Testis (tissue), 2 donors: Measurements from ENCODE around the gene KIAA0513.

ENCODE experiments used
- POLR2A ChIP-seq: fragments of 450-650 bp; IDR thresholded peaks from one replicate; pipeline ENCODE4 v1.6.1; 2017; ENCODE audit warnings: antibody characterized with exemption, mild to moderate bottlenecking, moderate library complexity
- TF ChIP-seq, protein P1 (sequence below), 3 experiments: fragments of 450-650 bp in 2 of 3; fragments of 200-600 bp in 1 of 3; sonication (generic) in 1 of 3; IDR thresholded peaks; one replicate each; pipeline ENCODE4 v1.5.1; 2016 to 2019; ENCODE audit warnings: antibody characterized with exemption in 3 of 3, mild to moderate bottlenecking in 2 of 3, moderate library complexity in 1 of 3

DNA sequence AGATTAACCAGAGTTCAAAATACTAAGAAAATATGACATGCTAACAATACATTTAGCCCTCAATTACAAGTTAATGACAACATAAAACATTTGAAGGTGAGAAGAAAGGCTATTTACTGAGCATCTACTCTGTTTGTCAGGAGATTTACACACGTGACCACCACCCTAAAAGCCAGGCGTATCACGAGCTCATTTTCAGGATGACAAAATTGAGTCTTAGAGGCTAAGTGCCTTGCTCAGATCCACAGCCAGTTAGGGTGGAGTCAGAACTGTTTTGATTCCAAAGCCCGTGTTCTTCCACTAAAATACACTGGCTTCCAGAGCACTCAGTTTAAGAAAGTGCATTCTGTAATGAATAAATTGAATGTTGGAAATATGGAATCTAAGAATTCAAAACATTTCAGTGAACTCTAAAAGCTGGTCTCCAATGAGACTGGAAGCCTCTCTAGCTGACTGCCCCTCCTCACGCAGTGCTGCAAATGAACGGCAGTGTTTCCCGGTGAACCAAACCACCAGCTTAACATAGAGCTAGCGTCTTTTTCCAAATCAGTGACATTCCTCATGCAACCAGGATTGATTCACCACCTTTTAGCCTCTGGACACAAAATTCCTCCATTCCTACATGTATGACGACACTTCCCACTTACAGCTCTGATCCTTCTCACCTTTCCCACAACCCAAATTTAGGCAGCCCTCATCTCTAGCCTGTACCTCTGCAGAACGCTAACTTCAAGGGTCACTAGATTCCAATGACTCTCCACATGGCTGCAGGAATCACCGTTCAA lies 22.1 kb upstream of the KIAA0513 start:
- TF ChIP-seq, protein P1, sequence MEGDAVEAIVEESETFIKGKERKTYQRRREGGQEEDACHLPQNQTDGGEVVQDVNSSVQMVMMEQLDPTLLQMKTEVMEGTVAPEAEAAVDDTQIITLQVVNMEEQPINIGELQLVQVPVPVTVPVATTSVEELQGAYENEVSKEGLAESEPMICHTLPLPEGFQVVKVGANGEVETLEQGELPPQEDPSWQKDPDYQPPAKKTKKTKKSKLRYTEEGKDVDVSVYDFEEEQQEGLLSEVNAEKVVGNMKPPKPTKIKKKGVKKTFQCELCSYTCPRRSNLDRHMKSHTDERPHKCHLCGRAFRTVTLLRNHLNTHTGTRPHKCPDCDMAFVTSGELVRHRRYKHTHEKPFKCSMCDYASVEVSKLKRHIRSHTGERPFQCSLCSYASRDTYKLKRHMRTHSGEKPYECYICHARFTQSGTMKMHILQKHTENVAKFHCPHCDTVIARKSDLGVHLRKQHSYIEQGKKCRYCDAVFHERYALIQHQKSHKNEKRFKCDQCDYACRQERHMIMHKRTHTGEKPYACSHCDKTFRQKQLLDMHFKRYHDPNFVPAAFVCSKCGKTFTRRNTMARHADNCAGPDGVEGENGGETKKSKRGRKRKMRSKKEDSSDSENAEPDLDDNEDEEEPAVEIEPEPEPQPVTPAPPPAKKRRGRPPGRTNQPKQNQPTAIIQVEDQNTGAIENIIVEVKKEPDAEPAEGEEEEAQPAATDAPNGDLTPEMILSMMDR (IDR thresholded peaks at IDR 0.05): no peak
- TF ChIP-seq POLR2A: no peak
